GM21529 (cell line): ENCODE results near the gene ENTREP3.
A peak's percentile ranks its signal among the peaks of the same experiment; 100 is the strongest.
"Not testable (repeated sequence)": the region's sequence is repeated elsewhere in the genome, so short reads cannot be mapped to it uniquely, and the experiment has no call there.

Experiments used
- ATAC-seq: cut with Tn5 transposase; IDR thresholded peaks from one replicate; pipeline ENCODE4 v1.9.1; 2021; ENCODE audit not compliant: unreplicated experiment

The ENTREP3 gene

DNA sequence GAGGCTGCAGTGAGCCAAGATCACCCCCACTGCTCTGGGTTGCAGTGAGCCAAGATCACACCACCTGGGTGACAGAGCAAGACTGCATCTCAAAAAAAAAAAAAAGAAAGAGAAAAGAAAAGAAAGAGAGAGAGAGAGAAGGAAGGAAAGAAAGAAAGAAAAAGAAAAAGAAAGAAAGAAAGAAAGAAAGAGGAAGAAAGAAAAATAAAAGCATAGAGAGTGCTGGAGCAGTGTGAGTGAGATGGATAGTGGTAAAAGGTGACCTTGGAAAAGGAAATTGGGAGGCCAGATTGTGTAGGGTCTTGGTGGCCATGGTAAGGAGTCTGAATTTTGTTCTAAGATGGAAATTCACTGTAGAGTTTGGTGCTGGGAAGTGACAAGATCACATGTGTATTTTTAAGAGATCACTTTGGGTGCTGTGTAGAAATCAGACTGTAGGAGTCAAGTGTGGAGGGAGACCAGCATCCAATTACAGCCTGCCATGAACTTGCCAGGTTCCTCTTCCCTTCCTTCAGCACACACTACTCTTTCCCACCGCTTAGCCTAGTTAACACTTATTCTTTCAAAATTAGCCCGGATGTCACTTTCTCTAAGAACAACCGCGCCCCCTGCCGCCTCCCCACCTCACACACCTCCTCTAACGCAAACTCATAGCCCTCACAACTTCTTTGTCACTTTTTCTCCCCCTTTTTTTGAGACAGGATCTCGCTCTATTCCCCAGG lies 28.9 kb downstream of the ENTREP3 start:
- peak; percentile 38 for ATAC-seq

DNA sequence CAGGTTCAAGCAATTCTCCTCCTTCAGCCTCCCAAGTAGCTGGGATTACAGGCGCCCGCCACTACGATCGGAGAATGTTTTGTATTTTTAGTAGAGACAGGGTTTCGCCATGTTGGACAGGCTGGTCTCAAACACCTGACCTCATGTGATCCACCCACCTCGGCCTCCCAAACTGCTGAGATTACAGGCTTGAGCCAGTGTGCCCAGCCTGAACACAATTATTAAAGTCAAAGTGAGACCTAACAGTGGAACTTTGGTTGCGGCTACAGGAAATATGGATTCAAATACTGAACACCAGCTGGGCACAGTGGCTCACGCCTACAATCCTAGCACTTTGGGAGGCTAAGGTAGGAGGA lies 29.9 kb downstream of the ENTREP3 start:
- not testable (repeated sequence) for ATAC-seq

DNA sequence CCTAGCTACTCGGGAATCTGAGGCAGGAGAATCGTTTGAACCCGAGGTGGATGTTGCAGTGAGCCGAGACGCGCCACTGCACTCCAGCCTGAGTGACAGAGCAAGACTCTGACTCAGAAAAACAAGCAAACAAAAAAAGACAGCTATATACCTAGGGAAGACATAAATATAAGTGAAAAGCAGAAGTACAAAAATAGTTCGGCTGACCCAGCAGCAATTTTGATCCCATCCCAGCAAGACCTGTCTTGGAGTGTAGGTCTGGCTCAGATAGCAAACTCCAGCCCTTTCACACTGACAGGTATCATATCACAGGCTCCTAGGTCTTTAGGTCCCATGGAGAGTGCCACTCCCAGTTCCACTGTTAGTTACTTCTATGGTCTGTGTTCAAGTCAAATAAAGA lies 32.2 kb downstream of the ENTREP3 start:
- no peak for ATAC-seq

DNA sequence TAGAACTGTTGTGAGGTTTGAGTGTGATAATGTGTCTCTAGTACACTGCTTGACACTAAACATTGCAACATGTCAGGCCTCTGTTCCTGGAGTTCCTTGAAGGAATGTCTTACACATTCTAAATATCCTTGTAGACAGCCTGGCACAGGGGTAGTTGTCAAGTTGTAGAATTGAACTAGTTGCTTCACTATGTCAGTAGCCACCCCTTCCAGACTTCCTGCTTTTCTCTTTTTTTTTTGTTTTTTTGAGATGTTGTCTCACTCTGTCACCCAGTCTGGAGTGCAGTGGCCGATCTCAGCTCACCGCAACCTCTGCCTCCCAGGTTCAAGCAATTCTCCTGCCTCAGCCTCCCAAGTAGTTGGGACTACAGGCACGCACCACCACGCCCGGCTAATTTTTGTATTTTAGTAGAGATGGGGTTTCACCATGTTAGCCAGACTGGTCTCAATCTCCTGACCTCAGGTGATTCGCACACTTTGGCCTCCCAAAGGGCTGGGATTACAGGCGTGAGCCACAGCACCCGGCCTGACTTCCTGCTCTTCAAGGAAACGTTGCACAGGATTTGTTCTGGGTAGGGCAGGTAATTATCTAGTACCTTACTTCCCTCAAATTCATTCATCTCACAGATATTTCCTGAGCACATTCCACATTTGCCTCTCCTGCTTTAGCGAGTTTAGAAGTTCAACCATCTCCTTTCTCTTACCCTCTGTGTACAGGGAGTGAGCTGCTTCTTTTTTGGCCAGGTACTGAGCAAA lies 34.9 kb downstream of the ENTREP3 start:
- ATAC-seq = not testable (repeated sequence)

DNA sequence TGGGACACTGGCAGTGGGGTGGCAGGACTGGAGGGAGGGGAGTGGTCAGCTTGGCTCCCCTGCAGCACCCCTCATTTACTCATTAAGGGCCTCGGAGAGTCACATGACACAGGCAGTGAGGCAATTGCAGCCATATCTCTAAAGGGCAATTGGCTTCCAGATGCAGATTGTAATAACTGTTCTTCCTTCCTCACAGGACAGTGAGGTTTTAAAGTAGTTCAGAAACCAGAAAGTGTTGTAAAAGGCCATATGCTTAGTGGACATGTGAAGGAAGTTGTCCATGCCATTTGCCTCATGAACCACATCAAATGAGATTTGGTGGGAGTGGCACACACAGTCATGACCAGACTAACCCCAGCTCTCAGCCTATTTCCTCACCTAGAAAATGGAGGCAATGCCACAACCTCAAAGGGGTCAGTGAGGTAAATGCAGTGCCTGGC lies 35.7 kb downstream of the ENTREP3 start:
- ATAC-seq = no peak

DNA sequence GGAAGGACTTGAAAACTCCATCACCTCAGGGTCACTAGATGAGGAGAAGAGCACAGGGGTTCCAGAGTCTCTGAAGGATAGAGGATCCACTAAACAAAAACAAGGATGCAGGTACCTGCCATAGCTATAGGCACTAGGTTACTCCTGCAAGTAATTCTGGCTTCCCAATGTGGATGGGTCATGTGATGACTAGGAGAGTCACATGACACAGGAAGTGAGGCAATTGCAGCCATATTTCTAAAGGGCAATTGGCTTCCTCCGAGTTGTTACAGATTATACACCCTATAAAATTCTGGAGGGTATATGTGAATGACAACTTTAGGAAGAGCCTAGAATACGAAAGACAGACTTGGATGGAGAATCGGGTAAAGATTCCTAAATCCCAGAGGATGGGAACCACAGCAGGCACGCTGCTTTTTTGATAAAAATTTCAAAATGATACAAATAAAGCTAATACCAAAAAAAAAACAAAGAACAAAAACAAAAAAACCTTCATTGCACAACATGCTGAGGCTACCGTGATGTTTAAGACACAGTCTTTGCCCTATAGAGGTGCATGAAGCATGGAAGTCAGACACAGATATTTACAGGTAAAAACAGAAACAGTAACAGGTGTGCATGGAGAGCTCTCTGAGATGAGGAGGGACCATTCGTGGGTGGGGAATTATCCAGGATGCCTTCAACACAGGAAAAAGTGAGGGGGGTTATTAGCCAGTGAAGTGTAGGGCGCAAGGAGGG lies 36.3 kb downstream of the ENTREP3 start:
- no peak for ATAC-seq

DNA sequence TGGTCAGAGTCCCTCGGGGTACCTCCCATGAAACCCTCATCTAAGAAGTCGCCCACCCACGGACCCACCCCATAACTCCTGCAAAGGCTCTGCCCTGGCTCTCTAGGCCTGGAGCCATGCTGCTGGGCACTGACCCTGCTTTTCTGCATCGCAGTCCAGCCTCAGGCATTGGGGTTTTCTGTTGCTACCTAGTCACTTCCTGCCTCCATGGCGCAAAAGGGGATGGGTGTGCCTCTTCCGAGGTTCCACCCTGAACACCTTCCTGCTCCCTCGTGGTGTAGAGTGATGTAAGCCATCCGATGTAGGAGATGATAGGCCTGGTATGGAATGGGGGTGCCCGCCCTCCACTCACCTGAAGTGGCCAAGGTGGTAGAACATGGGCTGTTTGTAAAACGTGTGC lies 40.6 kb downstream of the ENTREP3 start:
- ATAC-seq = not testable (repeated sequence)

DNA sequence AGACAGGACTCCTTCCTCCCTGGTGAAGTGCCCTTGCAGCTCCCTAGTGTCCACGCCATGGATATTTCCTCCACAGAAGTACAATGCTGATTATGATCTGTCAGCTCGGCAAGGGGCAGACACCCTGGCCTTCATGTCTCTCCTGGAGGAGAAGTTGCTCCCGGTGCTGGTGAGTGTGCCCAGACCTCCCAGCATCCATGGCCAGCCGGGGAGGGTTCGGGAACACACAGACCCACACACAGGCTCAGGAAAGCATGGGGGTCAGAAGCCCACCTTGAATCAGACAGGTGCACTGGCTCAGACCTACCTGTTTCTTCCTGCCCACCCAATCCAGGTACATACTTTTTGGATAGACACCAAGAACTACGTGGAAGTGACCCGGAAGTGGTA lies 43.2 kb downstream of the ENTREP3 start:
- ATAC-seq = not testable (repeated sequence)

DNA sequence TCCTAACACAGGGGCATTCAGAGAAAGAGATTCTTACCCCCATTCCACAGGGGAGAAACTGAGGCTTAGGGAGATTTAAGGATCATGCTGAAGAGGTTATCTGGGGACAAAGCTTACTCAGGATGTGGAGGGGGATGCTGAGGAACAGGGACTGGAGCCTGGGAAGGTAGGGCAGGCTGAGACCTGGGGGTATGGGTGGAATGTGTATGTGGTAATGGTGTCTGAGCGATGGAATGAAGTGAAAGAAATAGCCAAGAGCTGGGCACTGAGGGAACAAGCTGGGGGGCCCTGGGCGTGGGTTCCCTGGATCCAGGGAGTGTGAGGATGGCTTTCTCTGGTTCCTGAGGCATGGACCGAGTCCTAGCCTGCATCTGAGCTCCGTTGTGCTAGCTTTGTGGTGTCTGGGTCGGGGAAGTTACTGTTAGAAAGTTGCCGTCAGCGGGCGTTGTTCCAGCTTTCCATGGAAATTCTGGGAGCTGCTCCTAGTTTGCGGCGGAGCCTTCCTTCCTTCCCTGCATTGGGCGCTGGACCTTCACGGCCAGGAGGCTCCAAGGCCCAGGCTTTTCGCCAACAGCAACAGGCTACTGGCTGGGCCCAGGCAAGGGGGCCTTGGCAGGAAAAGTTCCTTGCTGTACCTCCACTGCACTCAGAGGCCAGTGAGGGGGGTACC lies 43.8 kb downstream of the ENTREP3 start:
- ATAC-seq = not testable (repeated sequence)

DNA sequence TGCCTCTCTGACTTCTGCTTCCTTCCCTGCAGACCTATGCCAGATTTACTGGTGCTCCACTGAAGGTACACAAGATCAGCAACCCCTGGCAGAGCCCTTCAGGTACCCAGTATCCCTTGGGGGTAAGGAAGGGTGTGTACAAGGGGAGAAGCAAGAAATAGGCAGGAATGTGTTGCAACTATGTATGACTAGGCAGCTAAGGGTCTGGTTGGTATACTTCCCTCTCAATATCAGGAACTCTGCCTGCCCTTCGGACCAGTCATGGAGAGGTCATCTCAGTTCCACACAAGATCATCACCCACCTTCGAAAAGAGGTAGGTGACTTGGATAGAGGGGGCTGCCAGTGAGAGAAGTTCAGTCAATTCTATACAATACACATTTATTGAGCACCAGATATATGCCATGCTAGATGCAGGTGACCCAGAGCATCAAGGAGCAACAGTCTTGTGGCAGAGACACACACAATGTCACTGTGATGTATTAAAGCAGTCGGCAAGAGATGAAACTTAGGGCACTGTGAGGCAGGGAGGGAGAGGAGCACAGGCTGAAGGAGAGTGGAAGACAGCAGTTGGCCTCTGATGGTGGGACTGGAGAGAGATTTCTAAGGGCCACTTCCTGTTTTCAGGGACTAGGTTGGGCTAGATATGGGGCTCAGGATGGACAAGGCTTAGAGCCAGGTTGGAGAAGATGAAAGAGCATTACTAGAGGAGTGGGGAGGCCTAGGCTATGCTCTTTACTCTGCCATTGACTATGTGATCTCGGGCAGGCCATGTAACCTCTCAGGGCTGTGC lies 44.8 kb downstream of the ENTREP3 start:
- no peak for ATAC-seq

DNA sequence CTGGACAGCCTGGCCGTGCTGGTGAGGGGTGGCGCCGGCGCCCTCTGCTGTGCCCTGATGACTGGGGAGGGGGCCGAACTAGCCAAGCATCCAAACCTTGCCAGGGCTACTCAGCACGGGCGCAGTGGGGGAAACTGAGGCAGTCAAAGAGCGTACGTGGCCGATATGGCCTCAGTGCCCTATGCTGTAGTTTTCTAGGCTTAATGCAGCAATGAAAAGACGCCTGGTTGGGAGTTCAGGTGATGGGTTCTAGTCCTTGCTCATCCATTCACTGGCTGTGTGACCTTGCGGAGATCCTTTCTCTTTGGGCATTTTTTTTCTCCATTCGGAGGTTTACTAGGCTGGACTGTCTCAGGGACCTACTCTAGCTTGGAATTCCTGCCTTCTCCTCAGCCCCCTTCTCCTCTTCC lies 46.0 kb downstream of the ENTREP3 start:
- ATAC-seq = no peak

DNA sequence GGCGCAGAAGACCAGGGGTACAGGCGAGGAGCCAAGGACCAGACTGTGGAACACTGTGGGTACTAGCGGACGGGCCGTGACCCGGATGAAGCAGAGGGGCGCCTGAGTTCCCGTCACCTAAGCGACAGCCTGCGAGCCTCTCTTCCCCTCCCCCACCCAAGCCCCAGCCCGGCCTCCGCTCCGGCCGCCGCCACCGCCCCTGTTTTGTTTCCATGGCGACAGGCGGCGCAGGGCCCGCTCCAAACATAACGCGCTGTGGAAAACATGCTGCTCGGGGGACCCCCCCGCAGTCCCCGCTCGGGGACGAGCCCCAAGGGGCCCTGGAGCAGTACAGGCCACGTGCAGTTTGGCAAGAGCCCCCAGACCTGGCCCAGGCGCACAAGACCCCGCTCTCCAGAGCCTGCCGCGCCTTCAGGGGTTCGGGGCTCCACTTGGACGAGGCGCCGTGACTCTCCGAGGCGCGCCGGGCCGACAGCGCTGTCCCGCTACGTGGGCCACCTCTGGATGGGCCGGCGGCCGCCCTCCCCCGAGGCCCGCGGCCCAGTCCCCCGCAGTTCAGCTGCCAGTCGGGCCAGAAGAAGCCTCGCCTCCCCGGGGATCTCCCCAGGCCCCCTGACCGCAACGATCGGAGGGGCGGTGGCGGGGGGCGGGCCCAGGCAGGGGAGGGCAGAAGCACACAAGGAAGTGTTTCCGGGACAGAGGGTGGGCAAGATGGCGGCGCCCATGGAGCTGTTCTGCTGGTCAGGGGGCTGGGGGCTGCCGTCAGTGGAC lies 46.6 kb downstream of the ENTREP3 start, which contains the start of gene MTX1:
TSS of gene MTX1 (plus strand) at position 155 of the 771 bp plus-strand sequence. CDS start at position 265, 110 bp downstream.
- peak; percentile 77 for ATAC-seq

DNA sequence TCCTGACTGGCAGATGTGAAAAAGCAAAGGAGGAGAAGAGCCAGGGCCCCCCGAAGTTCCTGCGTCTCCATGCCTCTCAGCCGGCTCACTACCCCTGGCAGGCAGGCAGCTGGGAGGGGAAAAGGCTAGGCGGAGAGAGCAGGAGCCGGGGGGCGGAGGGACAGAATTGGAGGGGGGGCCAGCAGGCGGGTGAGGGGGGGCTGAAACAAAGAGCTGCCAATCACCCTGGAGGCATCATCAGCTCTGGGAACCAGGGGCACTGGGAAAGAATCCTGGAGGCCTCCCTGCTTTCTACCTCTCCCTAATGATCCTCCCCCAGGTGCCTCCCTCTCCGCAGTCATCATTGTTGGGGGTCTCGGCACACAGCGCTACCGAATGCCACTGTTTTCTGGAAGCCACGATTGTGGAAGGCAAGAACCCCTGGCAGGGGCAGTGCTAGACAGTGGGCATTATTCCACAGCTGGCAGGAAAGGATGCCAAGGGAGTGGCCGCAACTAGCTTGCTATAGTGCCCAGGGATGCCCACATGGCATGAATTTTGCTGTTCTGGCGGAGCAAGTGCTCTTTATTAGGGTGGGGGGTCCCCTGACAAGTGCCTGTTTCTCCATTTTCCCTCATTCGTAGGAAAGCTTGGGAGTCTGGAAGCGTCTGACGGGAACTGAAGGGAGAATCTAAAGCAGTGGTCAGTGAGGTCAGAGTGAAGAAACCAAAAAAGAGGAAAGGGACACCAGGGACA lies 47.3 kb downstream of the ENTREP3 start, which contains the start of gene THBS3:
TSS of gene THBS3 (minus strand) at position 92 of the 735 bp plus-strand sequence. CDS start at position 71, 21 bp downstream.
- ATAC-seq = no peak

DNA sequence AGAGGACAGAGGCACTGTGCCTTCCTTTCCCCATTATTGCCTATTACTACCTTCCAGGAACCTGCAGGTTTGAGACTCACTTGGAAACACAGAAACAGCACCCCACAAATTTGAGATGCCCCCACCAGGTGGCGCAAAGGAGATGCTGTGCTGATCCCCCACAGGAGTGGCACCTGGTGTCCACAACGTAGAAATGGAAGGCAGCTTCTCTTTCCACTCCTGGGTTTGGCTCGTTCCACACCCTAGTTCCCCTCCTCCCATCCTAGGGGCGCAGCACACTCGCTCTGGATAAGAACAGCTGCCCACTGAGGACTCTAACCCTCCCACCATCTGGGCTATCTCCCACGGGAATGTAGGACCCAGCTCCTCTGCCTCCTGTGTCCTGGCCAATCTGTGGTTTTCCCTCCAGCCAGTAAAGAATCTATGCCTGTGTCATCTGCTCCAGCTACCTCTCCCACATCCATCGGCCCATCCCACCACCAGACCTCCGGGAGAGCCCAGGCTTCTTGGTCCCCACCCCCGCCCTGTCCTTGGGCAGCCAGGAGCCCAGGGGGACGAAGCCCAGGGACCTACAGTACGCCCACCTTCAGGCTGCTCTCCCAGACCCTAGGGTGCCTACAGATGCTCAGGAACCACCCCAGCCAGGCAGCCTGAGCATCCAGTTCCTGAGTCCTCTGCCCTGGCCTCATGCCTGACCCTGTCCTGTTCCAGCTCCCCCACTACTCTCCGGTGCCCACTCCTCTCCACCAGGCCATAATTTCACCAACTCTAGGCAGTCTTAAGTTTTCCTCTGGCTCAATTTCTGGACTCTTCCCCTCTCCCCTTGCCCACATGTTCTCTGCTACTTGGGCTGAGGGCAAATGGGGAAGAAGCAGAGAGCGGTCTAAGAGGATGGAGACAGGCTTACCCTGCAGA lies 48.1 kb downstream of the ENTREP3 start:
- no peak for ATAC-seq

DNA sequence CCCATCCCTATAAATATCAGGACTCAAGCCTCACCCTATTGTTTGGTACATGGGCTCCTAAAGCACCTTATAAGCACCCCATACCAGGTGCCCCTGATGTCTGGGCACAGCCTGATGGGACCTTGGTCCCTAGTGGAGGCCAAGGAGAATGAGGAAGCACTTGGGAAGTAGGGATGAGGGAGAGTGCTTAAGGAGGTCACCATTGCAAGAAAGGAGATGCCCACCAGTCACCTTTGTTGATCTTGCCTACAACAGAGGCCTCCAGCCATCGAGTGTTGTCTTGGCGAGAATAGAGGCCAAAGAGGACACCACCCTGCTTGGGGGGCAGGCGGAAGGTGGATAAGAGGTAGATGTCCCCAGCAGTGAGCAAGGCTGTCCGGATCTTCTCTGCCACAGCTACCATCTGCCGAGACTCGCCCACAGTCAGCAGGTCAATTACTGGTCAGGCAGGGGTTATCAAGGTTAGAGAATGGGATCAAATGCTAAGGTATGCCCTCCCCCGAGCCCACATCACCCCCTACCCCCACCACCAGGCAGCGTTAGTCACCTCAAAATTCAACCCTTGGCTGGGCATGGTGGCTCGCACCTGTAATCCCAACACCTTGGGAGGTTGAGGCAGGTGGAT lies 49.2 kb downstream of the ENTREP3 start:
- no peak for ATAC-seq

DNA sequence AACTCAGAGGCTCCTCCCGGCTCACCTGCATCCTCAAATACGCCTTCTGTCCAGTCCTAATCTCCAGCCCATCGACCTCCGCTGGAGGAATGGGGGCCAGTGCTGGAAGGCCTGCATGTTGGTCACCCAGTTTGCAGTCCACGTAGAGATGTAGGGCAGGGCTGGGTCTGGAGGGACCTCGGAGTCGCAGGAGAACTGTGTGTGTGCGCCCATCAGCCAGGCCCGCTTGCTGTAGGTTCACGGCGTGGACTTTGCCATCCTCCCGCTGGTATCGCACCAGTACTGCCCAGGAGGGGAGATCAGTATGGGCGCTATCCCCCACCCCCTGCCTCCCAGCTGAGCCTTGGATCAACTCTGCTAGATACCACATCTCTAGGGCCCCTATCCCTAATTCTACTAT lies 50.2 kb downstream of the ENTREP3 start:
- ATAC-seq = no peak
